Measurements from ENCODE around the gene UTS2B.

DNA sequence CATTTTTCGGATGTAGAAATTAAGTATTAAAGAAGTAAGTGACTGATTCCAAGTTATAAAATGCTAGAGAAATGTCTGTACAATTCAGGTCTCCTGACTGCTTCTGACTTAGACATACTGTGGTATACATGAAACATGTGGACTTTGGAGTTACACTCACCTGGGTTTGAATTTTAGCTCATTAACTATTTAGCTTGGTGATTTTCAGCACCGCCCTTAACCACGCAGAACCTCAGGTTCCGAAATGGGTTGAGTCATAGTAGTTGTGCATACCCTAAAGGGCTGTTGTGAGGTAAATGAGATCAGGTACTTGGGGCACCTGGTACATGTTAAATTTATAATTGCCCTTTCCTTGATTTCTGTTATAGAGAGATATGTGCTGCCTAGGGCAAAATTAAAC, 32.9 kb upstream of the UTS2B start:
- TF ChIP-seq, protein P1, sequence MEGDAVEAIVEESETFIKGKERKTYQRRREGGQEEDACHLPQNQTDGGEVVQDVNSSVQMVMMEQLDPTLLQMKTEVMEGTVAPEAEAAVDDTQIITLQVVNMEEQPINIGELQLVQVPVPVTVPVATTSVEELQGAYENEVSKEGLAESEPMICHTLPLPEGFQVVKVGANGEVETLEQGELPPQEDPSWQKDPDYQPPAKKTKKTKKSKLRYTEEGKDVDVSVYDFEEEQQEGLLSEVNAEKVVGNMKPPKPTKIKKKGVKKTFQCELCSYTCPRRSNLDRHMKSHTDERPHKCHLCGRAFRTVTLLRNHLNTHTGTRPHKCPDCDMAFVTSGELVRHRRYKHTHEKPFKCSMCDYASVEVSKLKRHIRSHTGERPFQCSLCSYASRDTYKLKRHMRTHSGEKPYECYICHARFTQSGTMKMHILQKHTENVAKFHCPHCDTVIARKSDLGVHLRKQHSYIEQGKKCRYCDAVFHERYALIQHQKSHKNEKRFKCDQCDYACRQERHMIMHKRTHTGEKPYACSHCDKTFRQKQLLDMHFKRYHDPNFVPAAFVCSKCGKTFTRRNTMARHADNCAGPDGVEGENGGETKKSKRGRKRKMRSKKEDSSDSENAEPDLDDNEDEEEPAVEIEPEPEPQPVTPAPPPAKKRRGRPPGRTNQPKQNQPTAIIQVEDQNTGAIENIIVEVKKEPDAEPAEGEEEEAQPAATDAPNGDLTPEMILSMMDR (IDR thresholded peaks at IDR 0.05; ENCODE audit: poor library complexity, severe bottlenecking), result no peak
- no peak for TF ChIP-seq MXI1 (conservative IDR thresholded peaks at IDR 0.05; ENCODE audit: poor library complexity, severe bottlenecking)
- TF ChIP-seq EZH2 (IDR thresholded peaks at IDR 0.05; ENCODE audit: borderline replicate concordance, insufficient read depth, low read length, poor library complexity, severe bottlenecking), result no peak
- TF ChIP-seq RAD21 (conservative IDR thresholded peaks at IDR 0.05), result no peak
- no peak for TF ChIP-seq POLR2AphosphoS5 (IDR thresholded peaks at IDR 0.05)
- TF ChIP-seq, protein P2, sequence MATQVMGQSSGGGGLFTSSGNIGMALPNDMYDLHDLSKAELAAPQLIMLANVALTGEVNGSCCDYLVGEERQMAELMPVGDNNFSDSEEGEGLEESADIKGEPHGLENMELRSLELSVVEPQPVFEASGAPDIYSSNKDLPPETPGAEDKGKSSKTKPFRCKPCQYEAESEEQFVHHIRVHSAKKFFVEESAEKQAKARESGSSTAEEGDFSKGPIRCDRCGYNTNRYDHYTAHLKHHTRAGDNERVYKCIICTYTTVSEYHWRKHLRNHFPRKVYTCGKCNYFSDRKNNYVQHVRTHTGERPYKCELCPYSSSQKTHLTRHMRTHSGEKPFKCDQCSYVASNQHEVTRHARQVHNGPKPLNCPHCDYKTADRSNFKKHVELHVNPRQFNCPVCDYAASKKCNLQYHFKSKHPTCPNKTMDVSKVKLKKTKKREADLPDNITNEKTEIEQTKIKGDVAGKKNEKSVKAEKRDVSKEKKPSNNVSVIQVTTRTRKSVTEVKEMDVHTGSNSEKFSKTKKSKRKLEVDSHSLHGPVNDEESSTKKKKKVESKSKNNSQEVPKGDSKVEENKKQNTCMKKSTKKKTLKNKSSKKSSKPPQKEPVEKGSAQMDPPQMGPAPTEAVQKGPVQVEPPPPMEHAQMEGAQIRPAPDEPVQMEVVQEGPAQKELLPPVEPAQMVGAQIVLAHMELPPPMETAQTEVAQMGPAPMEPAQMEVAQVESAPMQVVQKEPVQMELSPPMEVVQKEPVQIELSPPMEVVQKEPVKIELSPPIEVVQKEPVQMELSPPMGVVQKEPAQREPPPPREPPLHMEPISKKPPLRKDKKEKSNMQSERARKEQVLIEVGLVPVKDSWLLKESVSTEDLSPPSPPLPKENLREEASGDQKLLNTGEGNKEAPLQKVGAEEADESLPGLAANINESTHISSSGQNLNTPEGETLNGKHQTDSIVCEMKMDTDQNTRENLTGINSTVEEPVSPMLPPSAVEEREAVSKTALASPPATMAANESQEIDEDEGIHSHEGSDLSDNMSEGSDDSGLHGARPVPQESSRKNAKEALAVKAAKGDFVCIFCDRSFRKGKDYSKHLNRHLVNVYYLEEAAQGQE (IDR thresholded peaks at IDR 0.05; ENCODE audit: borderline replicate concordance), result no peak
- no peak for TF ChIP-seq SMC3 (conservative IDR thresholded peaks at IDR 0.05; ENCODE audit: poor library complexity)
- TF ChIP-seq TAF1 (IDR thresholded peaks at IDR 0.05; ENCODE audit: low read depth), result no peak

Measured in neural cell (in vitro differentiated cells).